Measurements from ENCODE around the gene SPHK1. TPM values are rescaled to one million over a fixed set of nuclear protein-coding genes. Genes with fewer than 3 reads are reported as not detected.

Gene SPHK1
- total and polyA plus RNA-seq, 7 experiments from 2014 or later, result 0.43 to 14.1 (median 0.57) TPM

GRCh38 chr17:76382351-76382802, 2.0 kb upstream of the SPHK1 start:
- intact Hi-C loops (cut with micrococcal nuclease), result no loop called here
- CTCF ChIA-PET, result no interaction called here
- H3K27me3 Mint-ChIP-seq, result peaks cover 0 to 2% (median 0%) of the 10 kb centered on the region in 5 donors
- peak overlapping the region; percentile 63 for H3K4me3 ChIP-seq (ENCODE audit: low read length)
- DNase-seq (peak in 1 of 9 donors; percentile 37), ATAC-seq (no peak)
- no peaks in the 10 kb centered on the region for H3K36me3 Mint-ChIP-seq
- POLR2A ChIA-PET, result interaction anchor here (1.0 kb wide), 1 partner anchor 29 kb away, joined by 3 read pairs; the partner anchor contains the start of gene PRPSAP1
- no peaks in the 10 kb centered on the region for H3K27me3 ChIP-seq (ENCODE audit: control insufficient read depth in 2 of 2, insufficient read depth in 2 of 2, low read length in 2 of 2)
- H3K4me1 ChIP-seq (ENCODE audit: control insufficient read depth in 2 of 2, insufficient read depth in 2 of 2, low read length in 2 of 2), result peaks cover 0 to 15% of the 10 kb centered on the region in 2 donors
- H3K4me1 Mint-ChIP-seq, result peaks cover 5 to 20% (median 13%) of the 10 kb centered on the region in 7 donors
- peak overlapping the region in 2 of 9 donors; percentile 58 to 59 for H3K27ac Mint-ChIP-seq
- H3K36me3 ChIP-seq (ENCODE audit: control insufficient read depth in 2 of 3, insufficient read depth in 3 of 3, low read length in 3 of 3), result no peaks in the 10 kb centered on the region
- H3K27ac ChIP-seq (ENCODE audit: low read depth, low read length), result no peak overlapping the region
- H3K9me3 Mint-ChIP-seq, result peaks cover 0 to 2% (median 0%) of the 10 kb centered on the region in 11 donors
- no peaks in the 10 kb centered on the region for H3K9me3 ChIP-seq (ENCODE audit: control insufficient read depth in 2 of 3, low read length in 3 of 3)
- H3K4me3 Mint-ChIP-seq, result peak overlapping the region; percentile 70 to 94 (median 90)

GRCh38 chr17:76382803-76383545, 1.4 kb upstream of the SPHK1 start:
- Mint-ChIP-seq H3K27ac (peak overlapping the region in 6 of 9 donors; percentile 45 to 72 (median 64)), H3K27me3 (peaks cover 0 to 2% (median 0%) of the 10 kb centered on the region in 5 donors), H3K4me3 (peak overlapping the region; percentile 81 to 94 (median 92)), H3K4me1 (peaks cover 4 to 17% (median 13%) of the 10 kb centered on the region in 7 donors), H3K36me3 (no peaks in the 10 kb centered on the region), H3K9me3 (peaks cover 0 to 1% (median 0%) of the 10 kb centered on the region in 11 donors)
- Histone ChIP-seq H3K27ac (ENCODE audit: low read depth, low read length) (no peak overlapping the region), H3K27me3 (ENCODE audit: control insufficient read depth in 2 of 2, insufficient read depth in 2 of 2, low read length in 2 of 2) (no peaks in the 10 kb centered on the region), H3K4me3 (ENCODE audit: low read length) (peak overlapping the region; percentile 63), H3K9me3 (ENCODE audit: control insufficient read depth in 2 of 3, low read length in 3 of 3) (no peaks in the 10 kb centered on the region), H3K4me1 (ENCODE audit: control insufficient read depth in 2 of 2, insufficient read depth in 2 of 2, low read length in 2 of 2) (peaks cover 0 to 15% of the 10 kb centered on the region in 2 donors), H3K36me3 (ENCODE audit: control insufficient read depth in 2 of 3, insufficient read depth in 3 of 3, low read length in 3 of 3) (no peaks in the 10 kb centered on the region)
- ChIA-PET CTCF (interaction anchor here (0.6 kb wide), 3 partner anchors 9 to 486 kb away, joined by 3 to 4 read pairs (median 4); partner anchors contain the start of gene TRIM65), POLR2A (interaction anchor here (0.7 to 1.0 kb wide), 2 partner anchors 29 to 199 kb away, joined by 3 to 4 read pairs; partner anchors contain the start of gene PRPSAP1)
- DNase-seq, result peak in 8 of 9 donors; percentile 33 to 75 (median 46)
- ATAC-seq, result peak; percentile 56
- intact Hi-C loops (cut with micrococcal nuclease), result loop anchor here in 1 of 2 donors (1.0 kb wide), 1 partner anchor 29 kb away; no protein-coding TSS in a partner anchor

- POLR2A ChIA-PET, result interaction anchor here (0.7 to 1.6 kb wide), 5 partner anchors 104 to 403 kb away, joined by 3 to 5 read pairs (median 4); partner anchors contain the start of gene EXOC7
These were observed 725 bp upstream of the SPHK1 start for GRCh38 chr17:76383546-76384221.

GRCh38 chr17:76384987-76385891, 830 bp downstream of the SPHK1 start:
- Mint-ChIP-seq H3K9me3 (peaks cover 0 to 1% (median 0%) of the 10 kb centered on the region in 11 donors), H3K36me3 (peaks cover 0 to 6% (median 0%) of the 10 kb centered on the region in 5 donors), H3K27me3 (no peaks in the 10 kb centered on the region), H3K4me1 (peaks cover 4 to 17% (median 11%) of the 10 kb centered on the region in 7 donors), H3K4me3 (peak overlapping the region; percentile 39 to 93 (median 71)), H3K27ac (no peak overlapping the region)
- ChIA-PET CTCF (interaction anchor here (0.6 to 3.1 kb wide), 11 partner anchors 12 to 714 kb away, joined by 3 to 18 read pairs (median 4); partner anchors contain the start of gene QRICH2), POLR2A (interaction anchor here (0.7 to 2.3 kb wide), 12 partner anchors 32 to 632 kb away, joined by 3 to 8 read pairs (median 3); partner anchors contain the start of genes EXOC7, PRPSAP1 and UBE2O)
- peak in 6 of 9 donors; percentile 9 to 68 (median 28) for DNase-seq
- Histone ChIP-seq H3K4me3 (ENCODE audit: low read length) (peak overlapping the region; percentile 63), H3K27ac (ENCODE audit: low read depth, low read length) (no peak overlapping the region), H3K9me3 (ENCODE audit: control insufficient read depth in 2 of 3, low read length in 3 of 3) (no peaks in the 10 kb centered on the region), H3K36me3 (ENCODE audit: control insufficient read depth in 2 of 3, insufficient read depth in 3 of 3, low read length in 3 of 3) (peaks cover 0 to 6% (median 0%) of the 10 kb centered on the region in 3 experiments), H3K4me1 (ENCODE audit: control insufficient read depth in 2 of 2, insufficient read depth in 2 of 2, low read length in 2 of 2) (peaks cover 0 to 15% of the 10 kb centered on the region in 2 donors), H3K27me3 (ENCODE audit: control insufficient read depth in 2 of 2, insufficient read depth in 2 of 2, low read length in 2 of 2) (no peaks in the 10 kb centered on the region)
- peak; percentile 36 for ATAC-seq
- intact Hi-C loops (cut with micrococcal nuclease), result loop anchor here (1.0 to 2.0 kb wide), 5 partner anchors 14 to 82 kb away; partner anchors contain the start of genes UBE2O (in 2 of the 2) and PRPSAP1 (in 1 of the 2)

More at GRCh38 chr17:76383546-76384221, 725 bp upstream of the SPHK1 start:
- Mint-ChIP-seq H3K36me3 (no peaks in the 10 kb centered on the region), H3K4me3 (peak overlapping the region; percentile 86 to 94 (median 92)), H3K27ac (peak overlapping the region; percentile 18 to 88 (median 67)), H3K27me3 (peaks cover 0 to 2% (median 0%) of the 10 kb centered on the region in 5 donors), H3K9me3 (peaks cover 0 to 1% (median 0%) of the 10 kb centered on the region in 11 donors), H3K4me1 (peaks cover 4 to 17% (median 11%) of the 10 kb centered on the region in 7 donors)
- intact Hi-C loops (cut with micrococcal nuclease), result loop anchor here (1.0 to 2.0 kb wide), 4 partner anchors 13 to 70 kb away; partner anchors contain the start of gene UBE2O (in 2 of the 2)
- DNase-seq (peak in 8 of 9 donors; percentile 25 to 64 (median 36)), ATAC-seq (peak; percentile 46)
- Histone ChIP-seq H3K4me1 (ENCODE audit: control insufficient read depth in 2 of 2, insufficient read depth in 2 of 2, low read length in 2 of 2) (peaks cover 0 to 15% of the 10 kb centered on the region in 2 donors), H3K27me3 (ENCODE audit: control insufficient read depth in 2 of 2, insufficient read depth in 2 of 2, low read length in 2 of 2) (no peaks in the 10 kb centered on the region), H3K4me3 (ENCODE audit: low read length) (peak overlapping the region; percentile 63), H3K27ac (ENCODE audit: low read depth, low read length) (no peak overlapping the region), H3K36me3 (ENCODE audit: control insufficient read depth in 2 of 3, insufficient read depth in 3 of 3, low read length in 3 of 3) (no peaks in the 10 kb centered on the region), H3K9me3 (ENCODE audit: control insufficient read depth in 2 of 3, low read length in 3 of 3) (no peaks in the 10 kb centered on the region)
- CTCF ChIA-PET, result interaction anchor here (0.6 kb wide), 1 partner anchor 487 kb away, joined by 3 read pairs; the partner anchor contains the start of gene TRIM65

- Histone ChIP-seq H3K27me3 (ENCODE audit: control insufficient read depth in 2 of 2, insufficient read depth in 2 of 2, low read length in 2 of 2) (no peaks in the 10 kb centered on the region), H3K9me3 (ENCODE audit: control insufficient read depth in 2 of 3, low read length in 3 of 3) (no peaks in the 10 kb centered on the region), H3K27ac (ENCODE audit: low read depth, low read length) (no peak overlapping the region), H3K4me1 (ENCODE audit: control insufficient read depth in 2 of 2, insufficient read depth in 2 of 2, low read length in 2 of 2) (peaks cover 0 to 15% of the 10 kb centered on the region in 2 donors), H3K4me3 (ENCODE audit: low read length) (peak overlapping the region; percentile 61), H3K36me3 (ENCODE audit: control insufficient read depth in 2 of 3, insufficient read depth in 3 of 3, low read length in 3 of 3) (peaks cover 0 to 15% (median 0%) of the 10 kb centered on the region in 3 experiments)
- POLR2A ChIA-PET, result interaction anchor here (1.4 to 2.3 kb wide), 5 partner anchors 33 to 375 kb away, joined by 3 to 8 read pairs (median 4); partner anchors contain the start of genes PRPSAP1 and UBE2O
- peak; percentile 68 for ATAC-seq
- H3K27ac Mint-ChIP-seq, result peak overlapping the region in 2 of 9 donors; percentile 25 to 28
- peak; percentile 68 to 89 (median 80) for DNase-seq
- H3K36me3 Mint-ChIP-seq, result peaks cover 0 to 7% (median 0%) of the 10 kb centered on the region in 5 donors
- H3K4me1 Mint-ChIP-seq, result peaks cover 4 to 17% (median 11%) of the 10 kb centered on the region in 7 donors
- CTCF ChIA-PET, result interaction anchor here (0.6 to 3.1 kb wide), 7 partner anchors 11 to 713 kb away, joined by 3 to 18 read pairs (median 4); partner anchors contain the start of gene QRICH2
- peak overlapping the region; percentile 39 to 93 (median 68) for H3K4me3 Mint-ChIP-seq
- H3K9me3 Mint-ChIP-seq, result peaks cover 0 to 1% (median 0%) of the 10 kb centered on the region in 11 donors
- H3K27me3 Mint-ChIP-seq, result no peaks in the 10 kb centered on the region
- intact Hi-C loops (cut with micrococcal nuclease), result loop anchor here (1.0 to 2.0 kb wide), 4 partner anchors 15 to 83 kb away; partner anchors contain the start of genes PRPSAP1 (in 1 of the 2) and UBE2O (in 1 of the 2)
These were observed 1.7 kb downstream of the SPHK1 start for GRCh38 chr17:76385892-76386786.
